Measurements from ENCODE around the gene LBX1.
A peak's percentile ranks its signal among the peaks of the same experiment; 100 is the strongest.

Gene LBX1

DNA sequence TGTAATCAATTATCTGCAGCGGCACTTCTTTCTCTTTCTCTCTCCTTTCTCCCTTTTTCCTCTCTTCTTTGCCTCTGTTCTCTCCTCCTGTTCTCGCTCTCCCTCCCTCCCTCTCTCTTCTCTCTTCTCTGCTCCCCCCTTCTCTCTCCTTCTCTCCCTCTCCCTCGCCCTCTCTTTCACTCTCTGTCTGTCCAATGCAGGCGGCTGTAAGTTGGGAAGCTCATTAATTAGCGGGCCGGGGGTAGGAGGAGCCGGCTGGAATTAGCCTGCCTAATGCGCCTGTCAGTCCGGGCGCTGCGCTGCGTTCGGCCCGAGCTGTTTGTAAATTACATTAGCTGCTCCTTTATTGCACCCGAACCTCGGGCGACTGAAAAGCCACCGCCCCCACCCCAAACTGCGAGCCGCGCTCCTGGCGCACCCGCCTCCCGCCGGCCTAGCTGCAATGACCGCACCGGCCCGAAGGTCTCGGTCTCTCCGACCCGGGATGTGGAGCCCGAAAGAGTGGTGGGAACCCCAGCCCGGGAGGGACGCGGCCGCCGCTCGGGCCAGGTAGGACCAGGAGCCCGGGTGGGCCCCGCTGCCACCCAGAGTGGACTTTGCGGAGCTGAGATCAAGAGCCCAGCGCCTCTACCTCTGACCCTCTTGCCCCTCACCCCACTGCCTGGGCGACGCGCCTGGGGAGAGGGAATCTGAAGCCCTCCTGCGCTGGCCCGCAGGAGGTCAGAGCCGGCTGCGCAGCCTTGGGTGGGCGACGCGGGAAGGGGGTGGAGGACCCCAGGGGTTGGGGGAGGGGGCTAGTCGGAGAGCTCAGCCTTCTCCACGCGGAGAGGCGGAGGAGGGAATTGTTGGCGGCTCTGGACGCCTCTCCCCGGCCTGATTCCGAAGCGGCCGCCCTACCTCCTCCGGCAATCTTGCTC, at the start of gene LBX1:
LBX1 (minus strand) TSS at position 198 of the 917 bp plus-strand sequence. CDS start 648 bp downstream, outside the sequence.
- DNase-seq: no peak

DNA sequence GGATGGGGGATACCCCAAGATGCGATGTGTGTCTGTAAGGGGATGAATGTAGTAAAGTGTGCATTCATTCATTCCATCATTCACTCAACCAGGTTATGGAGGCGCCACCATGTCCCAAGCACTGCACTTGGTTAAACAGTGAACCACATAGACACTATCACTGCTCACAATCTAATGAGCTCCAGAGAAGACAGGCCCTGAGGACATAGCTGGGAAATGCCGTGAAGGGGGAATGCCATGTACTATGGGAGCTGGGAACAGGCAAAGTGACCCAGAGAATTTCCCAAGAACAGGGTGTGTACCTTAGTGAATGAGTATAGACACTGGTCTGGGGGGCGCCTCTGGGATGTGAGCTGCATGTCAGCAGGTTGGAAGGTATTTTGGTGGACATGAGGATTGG, 44.5 kb upstream of the LBX1 start:
- no peak for DNase-seq

GRCh38 chr10:101273330-101273729, 44.1 kb upstream of the LBX1 start:
- no peak for DNase-seq

GRCh38 chr10:101272229-101272868, 43.1 kb upstream of the LBX1 start:
- DNase-seq: peak in 3 of 4 experiments; percentile 12 to 35 (median 25)

DNA sequence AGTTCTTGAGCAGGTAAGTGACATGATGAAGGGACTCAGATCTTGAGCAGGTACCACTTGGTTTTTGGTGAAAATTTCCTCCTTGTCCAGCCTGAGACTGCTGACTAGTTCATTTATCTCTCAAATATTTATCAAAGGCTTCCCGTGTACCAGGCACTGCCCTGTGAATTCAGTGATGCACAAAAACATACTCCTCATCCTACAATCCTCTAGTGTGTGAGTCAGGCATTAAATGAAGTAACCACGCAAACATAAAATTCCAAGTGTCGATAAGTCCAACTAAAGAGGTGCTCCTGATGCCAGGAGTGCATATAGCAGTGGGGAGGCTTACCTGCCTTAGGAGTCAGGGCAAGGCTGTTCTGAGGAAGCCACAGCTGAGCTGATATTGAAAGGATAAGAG, 41.5 kb upstream of the LBX1 start:
- DNase-seq: no peak

GRCh38 chr10:101267776-101268175, 38.5 kb upstream of the LBX1 start:
- no peak for DNase-seq

DNA sequence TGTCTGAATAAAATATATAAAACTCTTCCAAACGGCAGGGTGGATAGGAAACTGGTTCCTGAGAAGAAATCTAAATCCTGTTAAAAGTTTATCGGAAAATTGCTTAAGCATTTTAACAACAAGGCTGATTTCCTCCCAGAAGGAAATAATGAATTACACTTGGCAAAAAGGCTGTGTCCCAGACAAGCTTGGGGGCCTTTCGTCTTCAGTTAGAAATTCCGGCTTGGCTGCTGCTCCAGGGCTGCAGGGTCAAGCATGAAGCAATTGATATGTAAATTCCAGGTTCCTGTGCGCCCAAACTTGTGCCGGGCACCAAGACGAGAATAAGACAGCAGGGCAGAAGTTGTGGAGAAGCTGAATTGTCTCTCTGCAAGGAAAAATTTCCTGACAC, 38.0 kb upstream of the LBX1 start:
- DNase-seq: no peak

GRCh38 chr10:101266381-101267289, 37.4 kb upstream of the LBX1 start:
- DNase-seq: no peak

DNA sequence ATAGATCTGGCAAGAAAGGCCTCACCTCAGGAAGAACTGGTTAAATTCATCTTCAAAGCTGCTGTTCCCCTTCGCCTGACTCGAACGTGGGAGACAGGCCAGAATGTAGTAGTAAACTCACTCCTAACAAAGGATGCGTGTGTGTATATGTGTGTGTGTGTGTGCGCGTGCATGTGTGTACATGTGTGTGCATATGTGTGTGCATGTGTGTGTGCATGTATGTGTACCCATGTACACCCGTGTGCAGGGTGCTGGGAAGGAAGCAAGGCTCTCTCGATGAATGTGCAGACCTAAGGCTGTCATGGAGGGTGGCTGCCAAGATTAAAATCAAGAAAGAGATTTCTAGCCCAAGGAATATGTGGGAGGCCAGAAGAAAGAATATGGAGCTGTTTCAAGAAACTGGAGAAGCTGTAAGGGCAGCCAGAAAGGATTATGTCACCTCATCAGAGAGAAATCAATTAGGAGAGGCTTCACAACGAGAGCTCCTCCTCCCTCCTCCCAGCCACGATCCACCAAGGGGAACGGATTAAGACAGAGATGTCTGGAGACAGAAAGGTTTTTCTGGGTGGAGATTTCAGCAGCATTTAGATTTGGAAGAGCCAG, 34.0 kb upstream of the LBX1 start:
- DNase-seq: no peak

GRCh38 chr10:101262147-101262546, 32.9 kb upstream of the LBX1 start:
- no peak for DNase-seq

- DNase-seq: no peak
These were observed 32.4 kb upstream of the LBX1 start for GRCh38 chr10:101261702-101262101.

GRCh38 chr10:101260764-101261481, 31.7 kb upstream of the LBX1 start:
- no peak for DNase-seq

- no peak for DNase-seq
These were observed 29.1 kb upstream of the LBX1 start for GRCh38 chr10:101258179-101258885.

DNA sequence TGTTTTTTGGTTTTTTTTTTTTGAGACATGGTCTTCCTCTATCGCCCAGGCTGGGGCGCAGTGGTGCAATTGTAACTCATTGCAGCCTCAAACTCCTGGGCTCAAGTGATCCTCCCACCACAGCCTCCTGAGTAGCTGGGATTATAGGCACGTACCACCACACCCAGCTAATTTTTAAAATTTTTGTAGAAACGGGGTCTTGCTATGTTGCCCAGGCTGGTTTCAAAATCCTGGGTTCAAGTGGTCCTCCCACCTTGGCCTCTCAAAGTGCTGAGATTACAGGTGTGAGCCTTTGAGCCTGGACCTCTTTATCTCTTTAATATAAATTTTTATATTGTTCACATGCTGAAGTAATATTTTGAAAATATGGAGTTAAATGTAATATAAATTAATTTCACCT, 28.2 kb upstream of the LBX1 start:
- no peak for DNase-seq

- no peak for DNase-seq
These were observed 27.8 kb upstream of the LBX1 start for GRCh38 chr10:101257084-101257483.

DNA sequence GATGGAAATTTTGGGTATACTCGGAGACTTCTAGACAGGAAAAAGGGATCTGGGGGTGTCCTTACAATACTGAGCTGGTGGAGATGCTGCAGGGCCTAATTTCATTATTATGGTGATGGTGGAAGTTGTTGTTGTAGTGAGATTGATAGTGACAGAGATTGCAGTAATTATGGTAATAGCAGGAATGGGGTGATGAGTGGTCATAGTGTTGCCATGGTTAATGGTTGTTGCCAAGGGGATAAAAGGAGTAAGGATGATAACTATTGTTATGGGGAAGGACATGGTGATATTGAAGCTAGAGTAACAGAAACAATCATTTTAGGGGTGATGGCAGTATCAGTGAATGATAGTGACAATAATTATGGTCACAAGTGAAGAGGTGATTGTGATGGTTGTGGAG, 27.1 kb upstream of the LBX1 start:
- DNase-seq: no peak

DNA sequence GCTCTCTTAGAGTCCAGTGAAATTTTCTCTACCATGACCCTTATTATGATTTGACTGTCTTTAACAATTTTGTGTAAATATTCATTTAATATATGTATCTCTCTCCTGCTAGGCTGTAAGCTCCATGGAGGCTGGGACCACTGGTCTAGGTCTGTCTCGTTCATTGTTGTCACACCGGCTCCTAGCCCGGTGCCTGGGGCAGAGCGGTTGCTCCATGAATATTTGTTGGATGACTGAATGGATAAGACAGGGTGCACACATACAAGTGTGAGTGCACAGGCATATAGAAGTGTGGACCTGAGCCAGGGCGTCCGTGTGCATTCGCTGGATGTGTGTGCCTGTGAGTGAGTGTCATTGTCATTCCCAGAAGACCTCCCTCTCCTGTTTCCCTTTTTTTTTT, 20.9 kb upstream of the LBX1 start:
- DNase-seq: no peak

DNA sequence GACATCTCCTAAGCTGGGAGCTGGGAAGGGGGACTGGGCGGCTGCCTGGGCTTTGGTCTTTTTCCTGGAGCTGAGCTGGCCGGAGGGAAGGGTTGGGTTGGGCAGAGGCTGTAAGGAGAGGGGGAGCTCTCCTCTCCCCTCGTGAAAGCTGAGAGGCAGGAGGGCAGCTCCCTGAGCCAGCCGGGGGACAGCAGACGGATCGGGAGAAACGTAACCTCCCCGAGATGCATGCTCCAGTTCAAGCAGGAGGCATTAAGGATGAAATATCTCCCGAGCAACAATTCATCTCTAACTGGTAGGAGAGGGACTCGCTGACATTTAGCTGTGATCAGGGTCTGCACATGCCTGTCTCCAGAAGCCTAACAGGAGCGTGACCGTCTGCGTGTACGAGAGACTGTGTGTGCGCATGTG, 19.9 kb upstream of the LBX1 start:
- DNase-seq: no peak

DNA sequence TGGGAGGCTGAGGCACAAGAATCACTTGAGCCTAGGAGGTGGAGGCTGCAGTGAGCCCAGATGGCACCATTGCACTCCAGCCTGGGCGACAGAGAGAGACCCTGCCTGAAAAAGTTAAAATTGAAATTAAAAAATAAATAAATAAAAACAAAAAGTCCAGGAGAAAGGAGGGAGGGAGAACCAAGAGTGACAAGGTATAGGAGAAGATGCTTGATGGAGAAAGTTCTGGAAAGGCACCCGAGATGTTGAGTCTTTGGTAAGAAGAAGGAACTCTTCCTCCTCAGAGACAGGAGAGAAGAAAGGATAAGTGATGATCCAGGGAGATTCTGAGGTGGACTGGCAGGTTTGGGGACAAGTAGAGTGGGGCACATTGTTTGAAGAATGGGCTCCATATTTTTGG, 17.4 kb upstream of the LBX1 start:
- DNase-seq: no peak

DNA sequence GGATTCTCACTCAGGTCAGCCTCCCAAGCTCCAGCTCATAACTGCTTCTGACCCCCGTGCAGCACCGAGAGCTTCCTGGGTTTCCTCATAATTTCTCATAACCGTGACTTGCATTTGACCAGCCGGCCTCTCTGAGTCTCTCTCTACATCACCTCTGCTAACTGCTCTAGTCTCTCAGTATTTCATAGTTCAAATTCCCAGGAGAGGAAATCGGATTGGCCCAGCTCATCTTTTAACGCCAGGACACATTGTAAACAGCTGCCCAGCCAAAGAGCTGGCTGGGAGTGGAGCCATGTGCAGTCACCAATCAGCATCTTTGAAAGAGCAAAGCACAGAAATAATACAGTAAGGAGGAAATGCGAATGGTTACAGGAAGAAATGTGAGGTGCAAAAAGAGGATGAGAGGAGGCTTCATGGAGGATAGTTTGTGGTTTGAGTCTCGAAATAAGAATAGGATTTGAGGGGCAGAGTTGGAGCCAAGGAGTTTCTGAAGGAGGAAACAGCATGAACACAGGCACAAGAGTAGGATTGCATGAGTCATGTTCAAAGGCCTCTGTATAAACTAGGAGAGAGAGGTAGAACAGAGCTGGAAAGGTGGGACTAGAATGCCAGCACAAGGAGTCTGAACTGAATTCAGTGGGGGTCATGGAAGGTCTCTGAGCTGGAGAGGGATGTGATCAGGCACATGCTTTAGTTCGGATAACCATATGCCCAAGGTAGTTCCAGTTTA, 15.2 kb upstream of the LBX1 start:
- no peak for DNase-seq

All from activated CD4-positive, CD25-positive, alpha-beta regulatory T cell (primary cell).